ENCODE results near the gene CCNB3.

GRCh38 chrX:50204364-50204899 is at the start of gene CCNB3:
- TF ChIP-seq POLR2A (IDR thresholded peaks at IDR 0.05; ENCODE audit: low read depth, low read length), result no peak
- TF ChIP-seq POLR2AphosphoS5 (IDR thresholded peaks at IDR 0.05; ENCODE audit: low read depth, low read length), result no peak
- TF ChIP-seq TAF1 (IDR thresholded peaks at IDR 0.05; ENCODE audit: low read depth, low read length), result peak; percentile 17; the same call in 1 of the 2 replicates

Measured in GM12891 (cell line).